ENCODE results near the gene ARHGAP29.

The ARHGAP29 gene

GRCh38 chr1:94235189-94236012 is 2.0 kb downstream of the ARHGAP29 start:
- no peak overlapping the region for H3K4me3 ChIP-seq (ENCODE audit: low read depth, low read length)
- TF ChIP-seq CTCF (IDR thresholded peaks at IDR 0.05; ENCODE audit: borderline replicate concordance, insufficient read depth, low read depth, low read length): no peak

- no peak overlapping the region for H3K4me3 ChIP-seq (ENCODE audit: low read depth, low read length)
Observed at GRCh38 chr1:94234615-94235014, 2.8 kb downstream of the ARHGAP29 start.

GRCh38 chr1:94231746-94232145 is 5.6 kb downstream of the ARHGAP29 start:
- TF ChIP-seq CTCF (IDR thresholded peaks at IDR 0.05; ENCODE audit: borderline replicate concordance, insufficient read depth, low read depth, low read length): no peak
- no peak overlapping the region for H3K4me3 ChIP-seq (ENCODE audit: low read depth, low read length)

More at GRCh38 chr1:94234615-94235014, 2.8 kb downstream of the ARHGAP29 start:
- TF ChIP-seq CTCF (IDR thresholded peaks at IDR 0.05; ENCODE audit: borderline replicate concordance, insufficient read depth, low read depth, low read length): no peak

- TF ChIP-seq CTCF (IDR thresholded peaks at IDR 0.05; ENCODE audit: borderline replicate concordance, insufficient read depth, low read depth, low read length): no peak
- H3K4me3 ChIP-seq (ENCODE audit: low read depth, low read length): no peak overlapping the region
Observed at GRCh38 chr1:94230920-94231319, 6.5 kb downstream of the ARHGAP29 start.

- TF ChIP-seq CTCF (IDR thresholded peaks at IDR 0.05; ENCODE audit: borderline replicate concordance, insufficient read depth, low read depth, low read length): no peak
- no peak overlapping the region for H3K4me3 ChIP-seq (ENCODE audit: low read depth, low read length)
Observed at GRCh38 chr1:94228640-94229375, 8.6 kb downstream of the ARHGAP29 start.

- H3K4me3 ChIP-seq (ENCODE audit: low read depth, low read length): no peak overlapping the region
- no peak for TF ChIP-seq CTCF (IDR thresholded peaks at IDR 0.05; ENCODE audit: borderline replicate concordance, insufficient read depth, low read depth, low read length)
Observed at GRCh38 chr1:94227624-94228023, 9.8 kb downstream of the ARHGAP29 start.

All from GM12875 (cell line).